WTC11 (cell line): ENCODE measurements around the gene USH2A. TPM values are rescaled to one million over a fixed set of nuclear protein-coding genes. Genes with fewer than 3 reads are reported as not detected.
A peak's percentile ranks its signal among the peaks of the same experiment; 100 is the strongest.

Source experiments
- ATAC-seq: fragments of 200-7000 bp; cut with Tn5 transposase; 2 replicates; pipeline ENCODE4 v1.10.0; 2021; ENCODE audit warnings: mild to moderate bottlenecking, moderate library complexity
- CTCF ChIA-PET: fragments of 300-600 bp; sonication (Branson Sonifier 250); formaldehyde crosslinking; loops from one replicate; lab custom pipeline; 2021; ENCODE audit warnings: antibody characterized with exemption; lab: Charles Lee
- POLR2A ChIA-PET: fragments of 350-600 bp; sonication (Branson Sonifier 250); formaldehyde crosslinking; loops from one replicate; lab custom pipeline; 2021; ENCODE audit warnings: antibody characterized with exemption; lab: Charles Lee
- DNase-seq: peaks from one replicate; pipeline ENCODE4 v3.0.0; 2021; ENCODE audit warnings: low spot score
- H3K27ac Mint-ChIP-seq: 2 replicates; pipeline ENCODE4 v1.8.0; 2021; ENCODE audit warnings: mixed read lengths
- H3K27me3 Mint-ChIP-seq: 2 replicates; pipeline ENCODE4 v1.8.0; 2021; ENCODE audit warnings: low read depth, mild to moderate bottlenecking, moderate library complexity, mixed read lengths
- H3K36me3 Mint-ChIP-seq: 2 replicates; pipeline ENCODE4 v1.8.0; 2021; ENCODE audit warnings: mixed read lengths
- H3K4me1 Mint-ChIP-seq: 2 replicates; pipeline ENCODE4 v1.8.0; 2022; ENCODE audit warnings: mixed read lengths
- H3K4me3 Mint-ChIP-seq: 2 replicates; pipeline ENCODE4 v1.8.0; 2021; ENCODE audit warnings: mild to moderate bottlenecking, moderate library complexity, mixed read lengths
- H3K9me3 Mint-ChIP-seq: 2 replicates; pipeline ENCODE4 v1.8.0; 2021; ENCODE audit warnings: mixed read lengths
- CREM ChIP-seq: sonication (generic); formaldehyde crosslinking; IDR thresholded peaks from 2 replicates; pipeline ENCODE4 v1.8.1; 2022; ENCODE audit warnings: mild to moderate bottlenecking, missing genetic modification reagents, moderate library complexity
- ELF4 ChIP-seq: sonication (generic); formaldehyde crosslinking; IDR thresholded peaks from 2 replicates; pipeline ENCODE4 v1.8.1; 2022; ENCODE audit warnings: low read depth, mild to moderate bottlenecking, moderate library complexity, missing genetic modification reagents
- ESRRA ChIP-seq: sonication (generic); formaldehyde crosslinking; IDR thresholded peaks from 2 replicates; pipeline ENCODE4 v1.8.1; 2022; ENCODE audit warnings: mild to moderate bottlenecking, missing genetic modification reagents, borderline replicate concordance
- ETV6 ChIP-seq: sonication (generic); formaldehyde crosslinking; IDR thresholded peaks from 2 replicates; pipeline ENCODE4 v1.8.1; 2022; ENCODE audit warnings: mild to moderate bottlenecking, missing genetic modification reagents
- FOXP1 ChIP-seq: sonication (generic); formaldehyde crosslinking; IDR thresholded peaks from 2 replicates; pipeline ENCODE4 v1.8.0; 2022; ENCODE audit warnings: missing genetic modification reagents, mild to moderate bottlenecking, moderate library complexity, borderline replicate concordance
- GTF2I ChIP-seq: fragments of 250-450 bp; sonication (Bioruptor Pico); conservative IDR thresholded peaks from 2 replicates; pipeline ENCODE4 v1.4.0; 2021; ENCODE audit warnings: mild to moderate bottlenecking
- HMGA2 ChIP-seq: fragments of 250-450 bp; sonication (Bioruptor Pico); IDR thresholded peaks from 2 replicates; pipeline ENCODE4 v1.4.0; 2021; ENCODE audit warnings: mild to moderate bottlenecking, moderate library complexity
- JUN ChIP-seq: sonication (generic); formaldehyde crosslinking; IDR thresholded peaks from 2 replicates; pipeline ENCODE4 v1.8.0; 2023; ENCODE audit warnings: mild to moderate bottlenecking, missing genetic modification reagents
- NFYB ChIP-seq: sonication (generic); formaldehyde crosslinking; conservative IDR thresholded peaks from 2 replicates; pipeline ENCODE4 v1.8.0; 2022; ENCODE audit warnings: low read depth, missing genetic modification reagents
- SMAD4 ChIP-seq: sonication (generic); formaldehyde crosslinking; IDR thresholded peaks from 2 replicates; pipeline ENCODE4 v1.8.0; 2022; ENCODE audit warnings: mild to moderate bottlenecking, missing genetic modification reagents
- TEAD1 ChIP-seq: sonication (generic); formaldehyde crosslinking; IDR thresholded peaks from 2 replicates; pipeline ENCODE4 v1.8.0; 2022; ENCODE audit warnings: mild to moderate bottlenecking, missing genetic modification reagents
- ZNF232 ChIP-seq: sonication (generic); formaldehyde crosslinking; IDR thresholded peaks from 2 replicates; pipeline ENCODE4 v1.8.0; 2022; ENCODE audit warnings: mild to moderate bottlenecking, missing genetic modification reagents
- ZNF396 ChIP-seq: fragments of 250-450 bp; sonication (Bioruptor Pico); IDR thresholded peaks from 2 replicates; pipeline ENCODE4 v1.8.0; 2021; ENCODE audit warnings: mild to moderate bottlenecking, moderate library complexity, borderline replicate concordance
- ZNF416 ChIP-seq: fragments of 250-450 bp; sonication (Bioruptor Pico); IDR thresholded peaks from 2 replicates; pipeline ENCODE4 v1.9.0; 2021; ENCODE audit warnings: mild to moderate bottlenecking, inconsistent platforms
- ZNF423 ChIP-seq: fragments of 250-450 bp; sonication (Bioruptor Pico); IDR thresholded peaks from 2 replicates; pipeline ENCODE4 v2.1.2; 2022; ENCODE audit warnings: mild to moderate bottlenecking, moderate library complexity
- ZNF671 ChIP-seq: fragments of 250-450 bp; sonication (Bioruptor Pico); IDR thresholded peaks from 2 replicates; pipeline ENCODE4 v1.8.0; 2021; ENCODE audit warnings: mild to moderate bottlenecking
- total RNA-seq: library from RNA; stranded (reverse); gene quantifications from 3 replicates; pipeline ENCODE4 v1.2.3, GENCODE V29; 2021
- TF ChIP-seq, protein P1 (sequence below): sonication (generic); formaldehyde crosslinking; IDR thresholded peaks from 2 replicates; pipeline ENCODE4 v1.8.1; 2022; ENCODE audit warnings: missing genetic modification reagents, borderline replicate concordance
- TF ChIP-seq, protein P2 (sequence below): sonication (generic); formaldehyde crosslinking; conservative IDR thresholded peaks from 2 replicates; pipeline ENCODE4 v1.8.1; 2022; ENCODE audit warnings: mild to moderate bottlenecking, missing genetic modification reagents
- TF ChIP-seq, protein P3 (sequence below): fragments of 250-450 bp; sonication (Bioruptor Pico); IDR thresholded peaks from 2 replicates; pipeline ENCODE4 v1.9.0; 2021; ENCODE audit warnings: mild to moderate bottlenecking, borderline replicate concordance
- TF ChIP-seq, protein P4 (sequence below): sonication (generic); formaldehyde crosslinking; IDR thresholded peaks from 2 replicates; pipeline ENCODE4 v1.8.1; 2022; ENCODE audit warnings: mild to moderate bottlenecking, moderate library complexity, missing genetic modification reagents
- TF ChIP-seq, protein P5 (sequence below): sonication (generic); formaldehyde crosslinking; IDR thresholded peaks from 2 replicates; pipeline ENCODE4 v1.8.0; 2022; ENCODE audit warnings: mild to moderate bottlenecking, missing genetic modification reagents

Gene USH2A
- total RNA-seq, 1 experiment from 2014 or later: 0.37 TPM

DNA sequence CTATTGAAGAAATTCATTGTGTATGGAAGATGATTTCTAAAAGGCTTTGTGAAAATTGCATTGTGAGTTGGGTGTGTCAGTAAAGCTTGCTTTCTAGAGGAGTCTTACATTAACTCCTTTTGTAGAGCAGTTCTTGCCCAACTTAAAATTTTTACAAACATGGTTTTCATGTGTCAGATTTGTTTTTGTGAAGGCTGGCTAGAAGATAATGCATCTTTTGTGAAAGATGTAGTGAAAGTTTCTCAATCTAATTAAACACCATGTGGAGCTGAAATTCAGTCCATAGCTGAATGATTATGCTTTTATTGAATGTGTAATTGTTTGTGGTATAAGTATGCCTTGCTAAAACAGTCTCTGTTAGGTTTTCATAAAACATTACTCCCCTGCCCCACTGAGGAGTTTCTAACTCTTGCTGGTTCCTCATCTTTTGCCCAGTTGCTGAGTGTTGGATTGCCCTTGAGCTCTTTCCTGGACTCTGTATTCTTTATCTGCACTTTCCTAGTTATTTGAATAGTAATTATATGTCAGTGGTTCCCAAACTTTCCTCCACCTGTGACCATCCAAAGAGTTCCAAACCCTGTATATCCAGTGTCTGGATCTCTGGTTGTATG is 818.1 kb downstream of the USH2A start:
- Mint-ChIP-seq H3K27me3 (no peaks in the 10 kb centered on the region), H3K9me3 (no peaks in the 10 kb centered on the region), H3K4me1 (peaks cover 17% of the 10 kb centered on the region), H3K27ac (peak overlapping the region; percentile 80), H3K36me3 (peaks cover 36% of the 10 kb centered on the region)
- POLR2A ChIA-PET: no interaction called here
- DNase-seq (no peak), ATAC-seq (no peak)
- TF ChIP-seq, protein P1, sequence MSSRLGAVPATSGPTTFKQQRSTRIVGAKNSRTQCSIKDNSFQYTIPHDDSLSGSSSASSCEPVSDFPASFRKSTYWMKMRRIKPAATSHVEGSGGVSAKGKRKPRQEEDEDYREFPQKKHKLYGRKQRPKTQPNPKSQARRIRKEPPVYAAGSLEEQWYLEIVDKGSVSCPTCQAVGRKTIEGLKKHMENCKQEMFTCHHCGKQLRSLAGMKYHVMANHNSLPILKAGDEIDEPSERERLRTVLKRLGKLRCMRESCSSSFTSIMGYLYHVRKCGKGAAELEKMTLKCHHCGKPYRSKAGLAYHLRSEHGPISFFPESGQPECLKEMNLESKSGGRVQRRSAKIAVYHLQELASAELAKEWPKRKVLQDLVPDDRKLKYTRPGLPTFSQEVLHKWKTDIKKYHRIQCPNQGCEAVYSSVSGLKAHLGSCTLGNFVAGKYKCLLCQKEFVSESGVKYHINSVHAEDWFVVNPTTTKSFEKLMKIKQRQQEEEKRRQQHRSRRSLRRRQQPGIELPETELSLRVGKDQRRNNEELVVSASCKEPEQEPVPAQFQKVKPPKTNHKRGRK (CRISPR knock-in tag): no peak
- no peak for TF ChIP-seq HMGA2 (CRISPR knock-in tag)
- TF ChIP-seq NFYB (CRISPR knock-in tag): no peak
- no peak for TF ChIP-seq TEAD1
- TF ChIP-seq, protein P2, sequence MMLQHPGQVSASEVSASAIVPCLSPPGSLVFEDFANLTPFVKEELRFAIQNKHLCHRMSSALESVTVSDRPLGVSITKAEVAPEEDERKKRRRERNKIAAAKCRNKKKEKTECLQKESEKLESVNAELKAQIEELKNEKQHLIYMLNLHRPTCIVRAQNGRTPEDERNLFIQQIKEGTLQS (CRISPR knock-in tag): no peak
- TF ChIP-seq, protein P3, sequence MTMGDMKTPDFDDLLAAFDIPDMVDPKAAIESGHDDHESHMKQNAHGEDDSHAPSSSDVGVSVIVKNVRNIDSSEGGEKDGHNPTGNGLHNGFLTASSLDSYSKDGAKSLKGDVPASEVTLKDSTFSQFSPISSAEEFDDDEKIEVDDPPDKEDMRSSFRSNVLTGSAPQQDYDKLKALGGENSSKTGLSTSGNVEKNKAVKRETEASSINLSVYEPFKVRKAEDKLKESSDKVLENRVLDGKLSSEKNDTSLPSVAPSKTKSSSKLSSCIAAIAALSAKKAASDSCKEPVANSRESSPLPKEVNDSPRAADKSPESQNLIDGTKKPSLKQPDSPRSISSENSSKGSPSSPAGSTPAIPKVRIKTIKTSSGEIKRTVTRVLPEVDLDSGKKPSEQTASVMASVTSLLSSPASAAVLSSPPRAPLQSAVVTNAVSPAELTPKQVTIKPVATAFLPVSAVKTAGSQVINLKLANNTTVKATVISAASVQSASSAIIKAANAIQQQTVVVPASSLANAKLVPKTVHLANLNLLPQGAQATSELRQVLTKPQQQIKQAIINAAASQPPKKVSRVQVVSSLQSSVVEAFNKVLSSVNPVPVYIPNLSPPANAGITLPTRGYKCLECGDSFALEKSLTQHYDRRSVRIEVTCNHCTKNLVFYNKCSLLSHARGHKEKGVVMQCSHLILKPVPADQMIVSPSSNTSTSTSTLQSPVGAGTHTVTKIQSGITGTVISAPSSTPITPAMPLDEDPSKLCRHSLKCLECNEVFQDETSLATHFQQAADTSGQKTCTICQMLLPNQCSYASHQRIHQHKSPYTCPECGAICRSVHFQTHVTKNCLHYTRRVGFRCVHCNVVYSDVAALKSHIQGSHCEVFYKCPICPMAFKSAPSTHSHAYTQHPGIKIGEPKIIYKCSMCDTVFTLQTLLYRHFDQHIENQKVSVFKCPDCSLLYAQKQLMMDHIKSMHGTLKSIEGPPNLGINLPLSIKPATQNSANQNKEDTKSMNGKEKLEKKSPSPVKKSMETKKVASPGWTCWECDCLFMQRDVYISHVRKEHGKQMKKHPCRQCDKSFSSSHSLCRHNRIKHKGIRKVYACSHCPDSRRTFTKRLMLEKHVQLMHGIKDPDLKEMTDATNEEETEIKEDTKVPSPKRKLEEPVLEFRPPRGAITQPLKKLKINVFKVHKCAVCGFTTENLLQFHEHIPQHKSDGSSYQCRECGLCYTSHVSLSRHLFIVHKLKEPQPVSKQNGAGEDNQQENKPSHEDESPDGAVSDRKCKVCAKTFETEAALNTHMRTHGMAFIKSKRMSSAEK: no peak
- no peak for TF ChIP-seq ZNF416 (CRISPR knock-in tag)
- TF ChIP-seq FOXP1 (CRISPR knock-in tag): no peak
- no peak for TF ChIP-seq ETV6
- TF ChIP-seq JUN: no peak
- TF ChIP-seq ZNF232: no peak
- TF ChIP-seq CREM: no peak
- TF ChIP-seq, protein P4, sequence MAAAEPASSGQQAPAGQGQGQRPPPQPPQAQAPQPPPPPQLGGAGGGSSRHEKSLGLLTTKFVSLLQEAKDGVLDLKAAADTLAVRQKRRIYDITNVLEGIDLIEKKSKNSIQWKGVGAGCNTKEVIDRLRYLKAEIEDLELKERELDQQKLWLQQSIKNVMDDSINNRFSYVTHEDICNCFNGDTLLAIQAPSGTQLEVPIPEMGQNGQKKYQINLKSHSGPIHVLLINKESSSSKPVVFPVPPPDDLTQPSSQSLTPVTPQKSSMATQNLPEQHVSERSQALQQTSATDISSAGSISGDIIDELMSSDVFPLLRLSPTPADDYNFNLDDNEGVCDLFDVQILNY (CRISPR knock-in tag): no peak
- no peak for TF ChIP-seq ELF4 (CRISPR knock-in tag)
- no peak for TF ChIP-seq ZNF396 (CRISPR knock-in tag)
- TF ChIP-seq, protein P5, sequence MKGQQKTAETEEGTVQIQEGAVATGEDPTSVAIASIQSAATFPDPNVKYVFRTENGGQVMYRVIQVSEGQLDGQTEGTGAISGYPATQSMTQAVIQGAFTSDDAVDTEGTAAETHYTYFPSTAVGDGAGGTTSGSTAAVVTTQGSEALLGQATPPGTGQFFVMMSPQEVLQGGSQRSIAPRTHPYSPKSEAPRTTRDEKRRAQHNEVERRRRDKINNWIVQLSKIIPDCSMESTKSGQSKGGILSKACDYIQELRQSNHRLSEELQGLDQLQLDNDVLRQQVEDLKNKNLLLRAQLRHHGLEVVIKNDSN (CRISPR knock-in tag): no peak
- TF ChIP-seq, all 79 proteins: peak for 0
- H3K4me3 Mint-ChIP-seq: no peak overlapping the region
- CTCF ChIA-PET: interaction anchor here (1.0 kb wide), 1 partner anchor 105 kb away, joined by 3 read pairs; no protein-coding TSS in a partner anchor

DNA sequence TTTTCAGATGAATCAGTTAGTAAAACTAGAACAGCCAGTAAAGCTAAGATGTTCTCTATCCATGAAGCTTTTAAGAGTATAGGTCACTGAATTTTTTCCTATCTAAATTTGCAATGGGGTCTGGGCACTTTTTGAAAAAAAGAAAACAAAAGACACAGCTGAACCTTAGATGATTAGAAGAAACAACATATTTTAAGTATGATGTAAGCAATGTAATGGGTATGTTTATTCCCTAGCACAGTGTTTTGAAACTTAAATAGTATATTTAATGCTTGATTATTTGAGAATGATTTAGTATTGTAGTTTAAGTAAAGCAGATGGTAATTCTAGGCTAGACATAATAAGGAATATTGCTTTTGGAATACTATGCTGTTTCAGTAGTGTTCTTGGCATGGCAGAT is 819.9 kb downstream of the USH2A start:
- H3K4me1 Mint-ChIP-seq: peaks cover 31% of the 10 kb centered on the region
- no peaks in the 10 kb centered on the region for H3K9me3 Mint-ChIP-seq
- TF ChIP-seq ZNF671 (CRISPR knock-in tag) (no peak), GTF2I (no peak), SMAD4 (CRISPR knock-in tag) (no peak), ZNF423 (CRISPR knock-in tag) (no peak), ESRRA (CRISPR knock-in tag) (no peak)
- CTCF ChIA-PET: no interaction called here
- ATAC-seq (no peak), DNase-seq (no peak)
- H3K27me3 Mint-ChIP-seq: no peaks in the 10 kb centered on the region
- H3K36me3 Mint-ChIP-seq: peaks cover 29% of the 10 kb centered on the region
- H3K4me3 Mint-ChIP-seq: no peak overlapping the region
- POLR2A ChIA-PET: no interaction called here
- H3K27ac Mint-ChIP-seq: no peak overlapping the region
